Thyroid gland (tissue), 4 donors: ENCODE measurements around the gene POGK.

Source experiments
- CTCF ChIP-seq, 6 experiments: fragments of 200-600 bp in 3 of 6; fragments of 450-650 bp in 3 of 6; sonication (generic) in 3 of 6; IDR thresholded peaks; one replicate each; pipeline ENCODE4 v1.5.1; 2016 to 2019; ENCODE audit warnings: antibody characterized with exemption in 6 of 6, mild to moderate bottlenecking in 2 of 6, inconsistent platforms in 1 of 6, moderate library complexity in 1 of 6
- POLR2A ChIP-seq, 2 donors: fragments of 450-650 bp; IDR thresholded peaks; one replicate each; pipeline ENCODE4 v1.6.1; 2017; ENCODE audit warnings: antibody characterized with exemption in 2 of 2, mild to moderate bottlenecking in 2 of 2, moderate library complexity in 1 of 2

GRCh38 chr1:166836733-166837132 lies 2.5 kb upstream of the POGK start:
- TF ChIP-seq CTCF (IDR thresholded peaks at IDR 0.05) (no peak), POLR2A (IDR thresholded peaks at IDR 0.05) (no peak)
